CD14-positive monocyte (primary cell): Measurements from ENCODE around the gene PIM2. TPM values are rescaled to one million over a fixed set of nuclear protein-coding genes. Genes with fewer than 3 reads are reported as not detected.

ENCODE experiments used
- DNase-seq, 3 donors: peaks; one replicate each; pipeline ENCODE4 v3.0.0-alpha.2; 2011 to 2022
- H2AFZ ChIP-seq: 2 replicates; pipeline ENCODE4 v1.6.0; 2012; ENCODE audit warnings: mild to moderate bottlenecking, low read depth, low read length, inconsistent platforms; ENCODE audit not compliant: insufficient read depth, poor library complexity, severe bottlenecking
- H3K27ac ChIP-seq, 2 donors: 1 replicate in 1 of 2; 2 replicates in 1 of 2; pipeline ENCODE4 v1.5.1; 2012 to 2013; ENCODE audit warnings: low read length in 2 of 2, control low read depth in 1 of 2, inconsistent platforms in 1 of 2, low read depth in 1 of 2, mild to moderate bottlenecking in 1 of 2
- H3K27me3 ChIP-seq, 2 donors: one replicate each; pipeline versions ENCODE4 v1.6.0 to v1.6.1; 2011 to 2013; ENCODE audit warnings: low read length in 2 of 2; ENCODE audit not compliant: control insufficient read depth in 2 of 2, insufficient read depth in 2 of 2
- H3K36me3 ChIP-seq, 2 donors: replicated peaks in 1 of 2; 1 replicate in 1 of 2; 2 replicates in 1 of 2; pipeline versions ENCODE4 v1.5.1 to v1.6.1; 2012 to 2013; ENCODE audit warnings: low read length in 2 of 2, control low read depth in 1 of 2, inconsistent platforms in 1 of 2, mild to moderate bottlenecking in 1 of 2; ENCODE audit not compliant: insufficient read depth in 2 of 2, control insufficient read depth in 1 of 2
- H3K4me1 ChIP-seq, 2 donors: 1 replicate in 1 of 2; 2 replicates in 1 of 2; pipeline versions ENCODE4 v1.5.1 to v1.6.1; 2012 to 2013; ENCODE audit warnings: low read length in 2 of 2, control low read depth in 1 of 2, inconsistent platforms in 1 of 2, mild to moderate bottlenecking in 1 of 2, moderate library complexity in 1 of 2; ENCODE audit not compliant: insufficient read depth in 2 of 2, control insufficient read depth in 1 of 2
- H3K4me2 ChIP-seq: replicated peaks from 2 replicates; pipeline ENCODE3; 2012; ENCODE audit warnings: low read length, moderate library complexity, mild to moderate bottlenecking; ENCODE audit not compliant: poor library complexity, severe bottlenecking; ENCODE audit errors: extremely low read depth
- H3K4me3 ChIP-seq, 3 experiments: fragments of 200-600 bp in 1 of 3; sonication (generic) in 1 of 3; replicated peaks in 1 of 3; 1 replicate in 2 of 3; 2 replicates in 1 of 3; pipeline ENCODE4 v1.5.1; 2011 to 2013; ENCODE audit warnings: low read length in 3 of 3, mild to moderate bottlenecking in 3 of 3, control low read depth in 2 of 3, low read depth in 2 of 3, inconsistent platforms in 1 of 3, moderate library complexity in 1 of 3
- H3K79me2 ChIP-seq: 2 replicates; pipeline ENCODE4 v1.6.0; 2012; ENCODE audit warnings: mild to moderate bottlenecking, control low read depth, inconsistent platforms, low read length, moderate library complexity; ENCODE audit not compliant: insufficient read depth
- H3K9ac ChIP-seq: 2 replicates; pipeline ENCODE4 v1.6.0; 2017; ENCODE audit warnings: low read length, mild to moderate bottlenecking; ENCODE audit not compliant: insufficient read depth, poor library complexity, severe bottlenecking
- H3K9me3 ChIP-seq, 2 donors: replicated peaks in 1 of 2; 1 replicate in 1 of 2; 2 replicates in 1 of 2; pipeline versions ENCODE4 v1.5.1 to v1.6.1; 2012 to 2013; ENCODE audit warnings: low read length in 2 of 2, control low read depth in 1 of 2; ENCODE audit not compliant: control insufficient read depth in 1 of 2, insufficient read depth in 1 of 2
- H4K20me1 ChIP-seq: 2 replicates; pipeline ENCODE4 v1.6.0; 2012; ENCODE audit warnings: mild to moderate bottlenecking, low read length, control low read depth, moderate library complexity; ENCODE audit not compliant: insufficient read depth
- H3K27ac Mint-ChIP-seq, 7 donors: one replicate each; pipeline ENCODE4 v1.8.0; 2020; ENCODE audit warnings: mild to moderate bottlenecking in 7 of 7, mixed read lengths in 7 of 7, moderate library complexity in 6 of 7, inconsistent platforms in 2 of 7
- H3K27me3 Mint-ChIP-seq, 3 donors: one replicate each; pipeline ENCODE4 v1.8.0; 2021 to 2022; ENCODE audit warnings: low read depth in 3 of 3, mild to moderate bottlenecking in 3 of 3, mixed read lengths in 3 of 3, moderate library complexity in 3 of 3, inconsistent platforms in 1 of 3
- H3K36me3 Mint-ChIP-seq, 2 donors: one replicate each; pipeline ENCODE4 v1.8.0; 2020; ENCODE audit warnings: mixed read lengths in 2 of 2, inconsistent platforms in 1 of 2, mild to moderate bottlenecking in 1 of 2
- H3K4me1 Mint-ChIP-seq: one replicate; pipeline ENCODE4 v1.8.0; 2020; ENCODE audit warnings: mild to moderate bottlenecking, mixed read lengths
- H3K4me3 Mint-ChIP-seq, 2 donors: one replicate each; pipeline ENCODE4 v1.8.0; 2020; ENCODE audit warnings: mild to moderate bottlenecking in 2 of 2, mixed read lengths in 2 of 2, moderate library complexity in 1 of 2
- H3K9me3 Mint-ChIP-seq, 7 donors: one replicate each; pipeline ENCODE4 v1.8.0; 2020 to 2022; ENCODE audit warnings: mixed read lengths in 7 of 7, mild to moderate bottlenecking in 6 of 7, moderate library complexity in 6 of 7, inconsistent platforms in 2 of 7
- WGBS: methylation state at CpG from one replicate; pipeline ENCODE4 v1.1.5; 2013; ENCODE audit warnings: missing lambda C conversion rate; ENCODE audit not compliant: insufficient coverage; 5-methylcytosine and 5-hydroxymethylcytosine counted together
- intact Hi-C, 2 donors: fragments of 100-400 bp; cut with micrococcal nuclease; formaldehyde crosslinking; loops; one replicate each; pipeline versions ENCODE4 v1.15.0 to v1.15.1; 2023
- polyA plus RNA-seq, 3 donors: library from polyadenylated mRNA; depleted of rRNA in 1 of 3; unstranded in 2 of 3; stranded (reverse) in 1 of 3; fragments of 300-500 nt in 2 of 3; fragments of >200 nt in 1 of 3; fragmentation: Illumina TruSeq in 2 of 3; gene quantifications; 1 replicate in 2 of 3; 2 replicates in 1 of 3; pipeline ENCODE4 v1.2.3, GENCODE V29; 2012 to 2021
- TF ChIP-seq, protein P1 (sequence below): fragments of 200-600 bp; IDR thresholded peaks from one replicate; pipeline ENCODE4 v1.8.0; 2022; ENCODE audit warnings: antibody characterized with exemption, mild to moderate bottlenecking

The PIM2 gene
- polyA plus RNA-seq, 3 donors: 6.7 to 39.4 (median 9.9) TPM

DNA sequence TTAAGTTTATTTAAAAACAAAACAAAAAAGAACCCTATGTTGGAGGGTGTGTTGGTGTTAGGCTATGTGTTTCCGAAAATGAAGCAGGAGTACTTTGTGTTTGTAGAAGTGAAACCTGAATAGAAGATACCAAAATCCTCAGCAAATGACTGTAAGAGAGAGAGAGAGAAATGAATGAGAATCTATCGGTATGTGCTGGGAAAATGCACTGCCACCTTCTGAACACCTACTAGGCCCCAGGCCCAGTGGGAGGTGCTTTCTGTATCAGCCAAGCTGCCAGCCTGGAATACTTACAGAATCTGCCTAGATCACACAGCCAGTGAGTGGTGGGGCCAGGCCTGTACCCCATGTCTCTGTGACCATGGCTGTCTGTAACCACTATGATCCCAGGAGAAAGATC, 14.9 kb upstream of the PIM2 start:
- peaks cover 16% of the 10 kb centered on the region for H3K79me2 ChIP-seq
- H3K27me3 ChIP-seq: no peaks in the 10 kb centered on the region
- H2AFZ ChIP-seq: no peak overlapping the region
- DNase-seq: no peak
- intact Hi-C loops: no loop called here
- peaks cover 25 to 40% of the 10 kb centered on the region in 2 donors for H3K36me3 ChIP-seq
- H3K27ac ChIP-seq: no peak overlapping the region
- peak overlapping the region in 2 of 7 donors; percentile 33 to 53 for H3K27ac Mint-ChIP-seq
- no peak overlapping the region for H3K4me3 Mint-ChIP-seq
- no peak overlapping the region for H3K4me3 ChIP-seq
- no peak overlapping the region for H3K4me2 ChIP-seq
- peaks cover 9% of the 10 kb centered on the region for H4K20me1 ChIP-seq
- H3K9me3 ChIP-seq: no peaks in the 10 kb centered on the region
- TF ChIP-seq, protein P1, sequence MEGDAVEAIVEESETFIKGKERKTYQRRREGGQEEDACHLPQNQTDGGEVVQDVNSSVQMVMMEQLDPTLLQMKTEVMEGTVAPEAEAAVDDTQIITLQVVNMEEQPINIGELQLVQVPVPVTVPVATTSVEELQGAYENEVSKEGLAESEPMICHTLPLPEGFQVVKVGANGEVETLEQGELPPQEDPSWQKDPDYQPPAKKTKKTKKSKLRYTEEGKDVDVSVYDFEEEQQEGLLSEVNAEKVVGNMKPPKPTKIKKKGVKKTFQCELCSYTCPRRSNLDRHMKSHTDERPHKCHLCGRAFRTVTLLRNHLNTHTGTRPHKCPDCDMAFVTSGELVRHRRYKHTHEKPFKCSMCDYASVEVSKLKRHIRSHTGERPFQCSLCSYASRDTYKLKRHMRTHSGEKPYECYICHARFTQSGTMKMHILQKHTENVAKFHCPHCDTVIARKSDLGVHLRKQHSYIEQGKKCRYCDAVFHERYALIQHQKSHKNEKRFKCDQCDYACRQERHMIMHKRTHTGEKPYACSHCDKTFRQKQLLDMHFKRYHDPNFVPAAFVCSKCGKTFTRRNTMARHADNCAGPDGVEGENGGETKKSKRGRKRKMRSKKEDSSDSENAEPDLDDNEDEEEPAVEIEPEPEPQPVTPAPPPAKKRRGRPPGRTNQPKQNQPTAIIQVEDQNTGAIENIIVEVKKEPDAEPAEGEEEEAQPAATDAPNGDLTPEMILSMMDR: no peak
- H3K4me1 Mint-ChIP-seq: peaks cover 31% of the 10 kb centered on the region
- H3K9ac ChIP-seq: no peak overlapping the region
- H3K27me3 Mint-ChIP-seq: peaks cover 0 to 3% (median 0%) of the 10 kb centered on the region in 3 donors
- peaks cover 0 to 9% (median 0%) of the 10 kb centered on the region in 7 donors for H3K9me3 Mint-ChIP-seq
- no CpG with 5 or more reads among the region's 2 CpGs for WGBS
- peaks cover 26 to 35% of the 10 kb centered on the region in 2 donors for H3K4me1 ChIP-seq
- peaks cover 26 to 58% of the 10 kb centered on the region in 2 donors for H3K36me3 Mint-ChIP-seq

DNA sequence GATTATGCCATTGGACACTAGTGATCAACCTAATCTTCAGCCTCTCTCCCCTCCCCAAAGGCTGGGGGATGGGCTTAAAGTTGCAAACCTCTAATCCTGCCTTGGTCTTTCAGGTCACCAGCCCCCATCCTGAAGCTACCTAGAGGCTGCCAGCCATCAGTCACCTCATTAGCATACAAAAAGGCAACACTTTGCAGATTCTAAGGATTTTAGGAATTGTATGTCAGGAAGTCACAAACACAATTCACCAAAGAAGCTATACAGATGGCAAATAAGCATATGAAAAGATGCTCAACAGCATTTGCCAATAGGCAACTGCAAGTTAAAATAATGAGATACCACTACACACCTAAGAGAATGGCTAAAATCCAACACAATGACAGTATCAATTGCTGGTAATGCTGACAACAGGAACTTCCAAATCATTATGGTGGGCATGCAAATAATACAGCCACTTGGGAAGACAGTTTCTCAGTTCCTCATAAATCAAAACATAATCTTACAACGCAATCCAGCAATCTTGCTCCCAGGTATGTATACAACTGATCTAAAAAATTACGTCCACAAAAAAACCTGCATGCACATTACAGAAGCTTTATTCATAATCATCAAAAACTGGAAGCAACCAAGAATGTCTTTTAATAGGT, 9.0 kb upstream of the PIM2 start:
- H3K27me3 ChIP-seq: no peaks in the 10 kb centered on the region
- H3K4me3 ChIP-seq: no peak overlapping the region
- H4K20me1 ChIP-seq: peaks cover 7% of the 10 kb centered on the region
- H3K9me3 ChIP-seq: no peaks in the 10 kb centered on the region
- peaks cover 43 to 75% of the 10 kb centered on the region in 2 donors for H3K36me3 ChIP-seq
- H3K79me2 ChIP-seq: no peaks in the 10 kb centered on the region
- no CpG with 5 or more reads among the region's 2 CpGs for WGBS
- no peaks in the 10 kb centered on the region for H3K4me1 Mint-ChIP-seq
- peaks cover 43 to 68% of the 10 kb centered on the region in 2 donors for H3K36me3 Mint-ChIP-seq
- H3K9me3 Mint-ChIP-seq: peaks cover 0 to 6% (median 0%) of the 10 kb centered on the region in 7 donors
- DNase-seq: no peak
- TF ChIP-seq, protein P1: no peak
- no peak overlapping the region for H3K4me2 ChIP-seq
- no peak overlapping the region for H3K27ac ChIP-seq
- intact Hi-C loops: no loop called here
- H2AFZ ChIP-seq: no peak overlapping the region
- H3K9ac ChIP-seq: no peak overlapping the region
- no peaks in the 10 kb centered on the region for H3K4me1 ChIP-seq
- no peak overlapping the region for H3K4me3 Mint-ChIP-seq
- H3K27me3 Mint-ChIP-seq: peaks cover 0 to 2% (median 0%) of the 10 kb centered on the region in 3 donors
- H3K27ac Mint-ChIP-seq: no peak overlapping the region
